GM21576 (cell line): Measurements from ENCODE around the gene GNB1L.

Experiments used
- ATAC-seq: cut with Tn5 transposase; IDR thresholded peaks from one replicate; pipeline ENCODE4 v1.9.1; 2021; ENCODE audit warnings: mild to moderate bottlenecking, moderate library complexity; ENCODE audit not compliant: unreplicated experiment

Gene GNB1L

DNA sequence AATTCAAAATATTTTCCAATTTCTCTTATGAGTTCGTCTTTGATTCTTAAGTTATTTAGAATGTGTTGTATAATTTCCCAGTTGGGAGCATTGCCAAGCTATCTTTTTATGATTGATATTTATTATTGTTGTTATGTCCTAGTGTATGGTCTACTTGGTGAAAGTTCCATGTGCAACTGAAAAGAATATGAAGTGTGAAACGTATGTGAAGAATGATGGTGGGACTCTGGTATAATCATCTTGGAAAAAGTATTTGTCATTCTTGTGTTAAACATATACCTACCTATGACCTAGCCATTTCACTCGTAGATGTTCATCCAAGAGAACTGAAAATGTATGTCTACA lies 12.0 kb upstream of the GNB1L start:
- ATAC-seq, result no peak

DNA sequence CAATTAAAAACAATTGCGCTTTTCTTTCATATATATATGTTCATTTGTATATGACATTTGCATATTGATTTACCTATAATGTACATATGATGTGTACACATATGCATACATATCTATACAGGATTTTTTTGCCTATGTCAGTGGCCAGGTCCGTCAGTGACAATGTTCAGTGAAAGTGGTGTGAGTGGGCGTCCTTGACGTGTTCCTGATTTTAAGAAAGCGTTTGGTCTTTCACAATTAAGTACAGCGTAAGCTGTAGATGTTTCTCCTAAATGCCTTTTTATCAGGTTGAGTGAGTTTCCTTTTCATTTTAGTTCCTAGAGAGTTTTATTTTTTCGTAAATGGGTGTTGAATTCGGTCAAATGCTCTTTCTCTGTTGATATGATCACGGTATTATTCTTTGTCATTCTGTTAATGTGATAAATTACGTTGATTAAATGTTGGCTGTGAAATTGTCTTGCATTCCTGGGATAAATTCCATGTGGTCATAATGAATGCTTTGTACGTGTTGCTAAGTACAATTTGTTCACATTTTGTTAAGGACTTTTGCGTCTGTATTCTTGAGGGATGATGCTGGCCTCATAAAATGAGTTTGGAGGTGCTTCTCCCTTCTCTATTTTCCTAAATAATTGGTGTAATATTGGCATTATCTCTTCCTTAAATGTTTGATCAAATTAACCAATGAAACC lies 10.6 kb upstream of the GNB1L start:
- ATAC-seq, result no peak

DNA sequence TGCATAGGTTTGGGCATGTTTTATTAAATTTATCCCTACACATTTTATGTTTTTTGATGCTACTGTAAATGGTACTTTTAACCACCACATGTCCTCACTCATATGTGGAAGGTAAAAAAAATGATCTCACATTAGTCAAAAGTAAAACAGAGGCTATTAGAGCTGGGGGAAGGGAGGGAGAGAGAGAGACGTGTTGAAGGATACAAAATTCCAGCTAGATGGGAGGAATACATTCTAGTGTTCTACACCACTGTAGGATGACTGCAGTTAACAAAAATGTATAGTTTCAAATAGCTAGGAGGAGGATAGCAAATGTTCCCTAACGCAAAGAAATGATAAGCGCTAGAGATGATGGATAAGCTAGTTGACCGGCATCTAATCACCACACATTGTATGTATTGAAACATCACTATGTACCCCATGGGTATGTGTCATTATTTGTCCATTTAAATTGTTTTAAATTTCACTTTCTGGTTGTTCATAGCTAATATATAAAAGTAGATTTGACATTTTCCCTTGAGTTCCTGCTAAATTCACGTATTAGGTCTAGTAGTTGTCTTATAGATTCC lies 9.9 kb upstream of the GNB1L start:
- no peak for ATAC-seq

- no peak for ATAC-seq
These were observed 8.9 kb upstream of the GNB1L start for GRCh38 chr22:19863571-19863970.

- no peak for ATAC-seq
These were observed 8.1 kb upstream of the GNB1L start for GRCh38 chr22:19862619-19863246.

DNA sequence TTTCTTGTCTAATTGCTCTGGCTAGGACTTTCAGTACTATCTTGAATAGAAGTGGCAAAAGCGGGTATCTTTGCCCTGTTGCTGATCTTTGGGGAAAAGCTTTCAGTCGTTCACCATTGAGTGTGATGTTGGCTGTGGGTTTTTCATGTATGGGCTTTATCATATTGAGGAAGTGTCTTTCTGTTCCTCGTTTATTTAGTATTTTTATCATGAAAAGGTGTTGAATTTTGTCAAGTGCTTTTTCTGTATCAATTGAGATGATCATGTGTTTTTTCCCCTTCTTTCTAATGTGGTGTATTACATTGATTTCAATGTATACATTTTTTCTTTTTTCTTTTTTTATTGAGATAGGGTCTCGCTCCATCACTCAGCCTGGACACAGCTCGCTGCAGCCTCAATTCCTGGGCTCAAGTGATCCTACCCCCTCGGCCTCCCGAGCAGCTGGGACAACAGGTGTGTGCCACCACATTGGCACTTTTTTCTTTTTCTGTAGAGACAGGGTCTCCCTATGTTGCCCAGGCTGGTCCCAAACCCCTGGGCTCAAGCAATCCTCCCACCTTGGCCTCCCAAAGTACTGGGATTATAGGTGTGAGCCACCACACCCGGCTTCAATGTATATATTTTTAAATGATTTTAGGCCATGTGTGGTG lies 5.3 kb upstream of the GNB1L start:
- no peak for ATAC-seq

- no peak for ATAC-seq
These were observed 2.7 kb upstream of the GNB1L start for GRCh38 chr22:19857382-19857781.

DNA sequence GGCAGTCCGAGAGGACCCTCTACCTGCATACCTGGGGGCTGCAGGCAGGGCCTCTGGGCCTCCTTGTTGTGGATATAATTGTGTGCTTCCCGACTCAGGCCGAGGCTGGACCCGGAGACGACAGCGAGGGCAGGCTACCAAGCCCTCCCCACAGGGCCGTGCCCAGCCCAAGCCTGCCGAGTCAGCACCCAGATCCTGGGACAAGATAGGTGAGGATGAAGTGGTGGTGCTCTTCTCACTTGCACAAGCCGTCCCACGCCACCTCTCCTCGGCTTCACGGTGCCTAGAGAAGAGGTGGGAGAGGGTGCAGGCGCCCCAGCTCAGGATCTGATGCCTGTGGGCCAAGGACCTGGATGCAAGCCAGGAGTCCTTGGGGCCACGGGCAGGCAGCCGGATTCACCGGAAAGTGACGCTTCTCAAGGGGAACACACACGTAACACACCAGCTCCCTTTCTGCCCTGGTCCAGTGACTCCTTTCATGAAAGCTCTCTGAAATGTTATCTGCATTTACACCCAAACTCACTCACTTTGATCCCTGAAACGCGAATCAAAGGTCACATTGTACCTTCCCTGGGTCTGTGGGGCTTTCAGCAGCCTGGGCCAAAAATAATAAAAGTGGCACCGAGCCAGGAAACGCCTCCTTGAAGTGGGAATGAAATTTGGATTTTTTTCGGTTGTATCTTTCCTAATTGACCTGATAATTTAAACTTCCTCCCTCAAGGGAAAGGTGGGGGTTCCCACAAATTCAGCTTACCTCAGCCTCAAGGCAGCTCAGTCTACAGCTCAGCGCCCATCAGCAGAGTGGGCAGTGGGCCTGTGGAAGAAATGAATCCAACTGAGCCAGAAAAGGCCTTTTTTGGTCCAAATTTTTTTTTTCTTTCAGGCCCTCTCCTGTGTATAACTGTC lies 1.1 kb upstream of the GNB1L start:
- peak; percentile 18 for ATAC-seq

- ATAC-seq, result peak; percentile 8
These were observed 546 bp downstream of the GNB1L start for GRCh38 chr22:19853879-19854777.

DNA sequence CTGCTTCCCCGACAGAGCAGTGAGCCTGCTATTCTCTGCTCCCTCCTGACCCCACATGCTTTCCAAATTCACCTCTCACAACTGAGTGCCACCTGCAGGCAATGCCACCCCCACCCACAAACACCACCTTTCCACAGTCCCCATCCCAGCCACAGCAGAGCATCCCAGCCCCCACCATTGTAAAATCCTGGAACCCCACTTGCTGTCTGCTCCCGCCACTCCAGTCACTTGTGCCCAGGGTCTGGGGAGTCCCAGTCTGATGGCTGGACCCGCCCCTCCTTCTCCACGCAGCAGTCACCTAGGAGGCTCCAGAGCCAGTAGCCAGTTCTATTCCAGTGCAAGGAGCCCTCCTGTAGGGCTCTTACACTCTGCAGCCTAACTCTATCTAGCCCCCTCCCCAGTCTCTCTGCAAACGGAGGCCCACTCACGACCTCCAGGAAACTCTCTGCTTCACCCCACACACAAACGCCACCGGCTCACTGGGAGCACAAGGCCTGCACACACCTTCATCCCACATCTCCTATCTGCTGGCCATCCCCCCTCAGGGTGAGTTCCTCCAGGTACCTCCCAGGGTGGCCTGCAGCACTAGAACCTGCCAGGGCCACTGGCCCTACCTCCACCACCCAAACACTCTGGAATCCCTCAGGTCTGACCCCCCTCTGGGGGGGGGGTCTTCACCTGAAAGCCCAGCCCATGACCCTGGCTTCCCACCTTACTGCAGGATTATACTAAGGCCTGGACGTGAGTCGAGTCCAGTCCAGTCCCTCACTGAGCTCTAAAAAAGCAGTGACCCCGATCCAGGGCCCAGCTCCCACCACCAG lies 1.4 kb downstream of the GNB1L start:
- no peak for ATAC-seq

GRCh38 chr22:19852177-19852781 lies 2.4 kb downstream of the GNB1L start:
- no peak for ATAC-seq

- no peak for ATAC-seq
These were observed 3.1 kb downstream of the GNB1L start for GRCh38 chr22:19851291-19852176.

DNA sequence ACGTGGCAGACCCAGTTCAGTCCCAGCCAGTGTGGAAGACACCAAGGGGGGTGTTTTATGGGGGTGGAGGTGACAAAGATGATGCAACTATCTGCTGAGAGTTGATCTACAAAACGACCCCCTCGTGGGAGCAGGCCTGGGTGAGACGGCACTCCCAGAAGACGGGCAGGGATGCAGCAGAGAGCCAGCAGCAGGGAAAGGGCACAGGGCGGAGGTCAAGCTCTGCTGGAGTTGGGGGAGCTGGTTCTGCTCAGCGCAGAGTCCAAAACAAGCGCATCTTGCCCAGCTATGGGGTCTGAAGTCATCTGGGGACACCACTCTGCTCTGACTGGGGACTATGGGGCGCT lies 3.9 kb downstream of the GNB1L start:
- ATAC-seq, result no peak

DNA sequence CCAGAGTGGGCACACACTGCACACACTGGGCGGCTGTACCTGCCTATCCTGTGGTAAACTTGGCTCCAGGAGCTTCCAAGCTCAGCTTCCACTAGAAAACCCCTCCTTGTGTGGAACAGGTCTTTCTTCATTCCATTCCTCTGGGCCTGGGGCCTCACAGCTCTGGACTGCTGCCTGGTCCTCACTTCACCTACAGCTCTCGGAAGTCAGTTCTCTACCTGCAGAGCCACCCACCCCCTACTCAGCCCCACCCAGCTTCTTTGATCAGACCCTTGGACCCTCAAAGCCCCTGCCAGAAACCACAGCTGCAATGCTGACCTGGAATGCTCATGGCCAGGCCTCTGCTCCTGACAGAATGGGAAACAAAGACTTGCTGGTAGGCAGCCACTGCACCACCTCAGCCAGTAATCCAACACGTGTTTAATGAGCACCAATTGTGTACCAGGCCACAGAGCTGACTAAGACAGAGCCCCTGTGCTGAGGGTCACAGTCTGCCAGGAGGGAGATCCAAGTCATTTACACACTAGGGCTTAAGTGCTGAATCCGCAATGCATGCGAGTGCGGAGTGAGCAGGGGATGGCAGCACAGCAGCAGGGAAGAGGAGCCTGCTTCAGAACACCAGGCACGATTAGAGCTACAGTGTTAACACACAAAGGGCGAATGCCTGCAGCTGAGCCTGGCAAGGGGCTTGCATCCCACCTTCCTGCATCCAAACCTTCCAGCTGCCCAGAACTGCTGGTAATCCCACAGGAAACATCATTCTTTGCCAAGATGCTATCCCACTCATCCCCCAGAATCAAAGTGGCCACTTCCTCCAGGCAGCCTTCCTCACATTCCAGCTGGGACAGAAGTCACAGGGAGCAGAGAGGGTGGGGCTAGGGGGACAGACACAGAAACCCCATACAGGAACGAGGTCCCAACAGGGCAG lies 4.6 kb downstream of the GNB1L start:
- ATAC-seq, result no peak

DNA sequence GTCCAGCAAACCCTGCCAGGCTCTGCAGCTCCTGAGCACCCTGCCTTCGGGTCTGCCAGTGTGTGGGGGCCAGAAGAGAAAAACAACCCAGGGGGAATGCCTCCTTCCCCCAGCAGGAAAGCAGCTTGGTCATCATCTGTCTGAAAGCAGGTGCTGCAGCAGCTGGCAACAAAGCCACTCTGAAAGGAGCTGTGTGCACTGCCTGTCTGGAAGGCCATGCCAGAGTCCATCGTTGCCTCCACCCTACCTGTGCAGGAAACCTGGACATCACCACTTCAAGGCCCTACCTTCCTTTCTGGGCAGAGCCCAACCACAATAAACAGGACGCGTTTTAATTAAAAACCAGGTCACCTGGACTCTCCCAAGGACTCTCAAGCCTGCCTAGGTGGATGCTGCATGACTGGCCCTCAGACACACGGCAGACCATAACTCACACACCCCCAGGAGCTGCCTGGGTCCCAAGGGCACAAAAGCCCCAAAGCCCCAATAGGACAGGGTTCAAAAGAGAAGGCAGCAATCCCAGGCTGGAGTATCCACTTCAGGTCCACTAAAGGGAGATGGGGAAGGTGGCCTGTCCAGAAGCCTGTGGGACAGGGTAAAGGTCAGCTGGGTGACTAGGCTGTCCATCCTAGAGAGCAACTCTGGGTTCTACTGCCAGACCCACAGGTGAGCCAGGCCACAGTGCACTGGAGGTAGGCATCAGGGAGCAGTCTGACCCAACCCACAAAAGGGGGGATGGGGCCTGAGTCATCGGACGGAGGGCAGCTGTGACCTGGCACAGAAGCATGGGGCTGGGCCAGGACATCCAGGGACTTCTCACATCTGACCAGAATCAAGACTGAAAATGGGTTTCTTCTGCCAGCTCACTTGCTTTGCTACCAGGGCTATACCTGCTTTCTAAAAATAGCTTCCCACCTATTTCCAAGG lies 6.1 kb downstream of the GNB1L start:
- ATAC-seq, result no peak

GRCh38 chr22:19847345-19847632 lies 7.4 kb downstream of the GNB1L start:
- ATAC-seq, result no peak
